Ishikawa (cell line): ENCODE results near the gene ADGRD2.

Experiments
- EP300 ChIP-seq: IDR thresholded peaks from 2 replicates; pipeline ENCODE4 v1.6.1; 2012; ENCODE audit warnings: borderline replicate concordance
- YY1 ChIP-seq: IDR thresholded peaks from 2 replicates; pipeline ENCODE4 v1.6.1; 2012; ENCODE audit warnings: low read depth

- TF ChIP-seq EP300, result no peak
- TF ChIP-seq YY1, result no peak
Measured at GRCh38 chr9:124440786-124441185, 9.5 kb upstream of the ADGRD2 start.
